ENCODE results near the gene GRIA4.

- TF ChIP-seq SIN3A (IDR thresholded peaks at IDR 0.05; ENCODE audit: borderline replicate concordance, insufficient read depth, low read length), result no peak
- TF ChIP-seq POLR2AphosphoS5 (IDR thresholded peaks at IDR 0.05; ENCODE audit: low read depth, low read length), result no peak
- TF ChIP-seq REST (IDR thresholded peaks at IDR 0.05; ENCODE audit: insufficient read depth in 1 of 2, low read depth in 2 of 2, low read length in 2 of 2), result no peak
These were observed 401.6 kb downstream of the GRIA4 start for GRCh38 chr11:106011481-106011880.

Data from PFSK-1 (cell line).